HG02763 (cell line): ENCODE measurements around the gene NFILZ.
"Not testable (repeated sequence)": the region's sequence is repeated elsewhere in the genome, so short reads cannot be mapped to it uniquely, and the experiment has no call there.

Experiments
- ATAC-seq: cut with Tn5 transposase; IDR thresholded peaks from one replicate; pipeline ENCODE4 v1.9.1; 2021; ENCODE audit warnings: mild to moderate bottlenecking, moderate library complexity; ENCODE audit not compliant: unreplicated experiment

NFILZ gene

DNA sequence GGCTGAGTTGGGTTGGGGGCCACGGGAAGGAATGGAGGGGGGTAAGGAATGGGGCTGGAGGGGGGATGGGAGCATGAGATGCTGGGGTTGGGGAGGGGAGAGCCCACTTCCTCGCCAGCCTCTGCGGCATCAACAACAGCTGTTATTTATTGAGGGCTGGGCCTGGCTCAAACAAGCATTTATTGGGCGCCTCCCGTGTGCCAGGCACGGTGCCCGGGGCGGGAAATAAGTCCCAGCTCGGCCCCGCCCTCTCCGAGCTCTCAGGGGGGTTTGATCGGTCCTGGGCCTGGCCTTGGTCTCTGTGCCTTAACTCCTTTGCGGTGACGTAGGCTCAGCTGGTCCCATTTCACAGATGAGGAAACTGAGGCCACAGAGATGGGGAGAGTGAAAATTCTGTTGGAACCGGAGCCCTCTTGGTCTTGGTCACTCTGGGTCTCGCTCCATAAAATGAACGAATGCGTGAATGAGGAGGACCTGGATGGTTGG, 19.0 kb upstream of the NFILZ start:
- no peak for ATAC-seq

DNA sequence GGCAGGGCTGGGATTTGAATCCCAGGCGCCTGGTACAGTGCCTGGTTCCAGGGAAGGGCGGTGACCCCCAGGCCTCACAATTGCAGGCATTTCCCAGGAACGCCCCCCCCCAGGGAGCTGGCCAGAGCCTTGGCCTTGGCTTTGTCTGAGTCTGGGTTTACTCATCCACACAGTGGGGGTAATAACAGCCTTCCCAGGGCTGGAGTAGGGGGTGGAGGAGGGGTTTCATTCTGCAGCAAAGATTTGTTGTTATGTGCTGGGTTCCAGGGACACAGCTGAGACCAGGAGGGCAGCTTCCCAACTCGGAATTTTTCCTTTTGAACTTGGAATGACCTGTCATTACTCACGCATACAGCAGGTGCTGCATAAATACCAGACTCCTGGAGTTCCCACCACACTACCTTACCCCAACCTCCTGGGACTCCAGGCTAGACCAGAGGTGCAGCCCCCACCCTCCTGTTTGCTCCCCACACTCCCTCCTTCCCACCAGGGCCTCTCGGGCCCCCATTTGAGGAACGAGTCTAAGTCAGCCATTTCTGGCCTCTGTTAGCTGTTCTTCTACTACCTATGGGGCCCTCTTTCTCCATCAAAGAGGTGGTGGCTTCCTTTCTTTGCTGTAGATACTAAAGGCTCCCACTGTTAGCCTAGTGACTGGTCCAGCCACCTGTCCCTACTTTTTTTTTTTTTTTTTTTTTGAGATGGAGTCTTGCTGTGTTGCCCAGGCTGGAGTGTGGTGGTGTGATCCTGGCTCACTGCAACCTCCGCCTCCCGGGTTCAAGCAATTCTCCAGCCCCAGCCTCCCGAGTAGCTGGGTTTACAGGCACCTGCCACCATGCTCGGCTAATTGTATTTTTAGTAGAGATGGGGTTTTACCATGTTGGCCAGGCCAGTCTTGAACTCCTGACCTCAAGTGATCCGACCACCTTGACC, 18.3 kb upstream of the NFILZ start:
- no peak for ATAC-seq

DNA sequence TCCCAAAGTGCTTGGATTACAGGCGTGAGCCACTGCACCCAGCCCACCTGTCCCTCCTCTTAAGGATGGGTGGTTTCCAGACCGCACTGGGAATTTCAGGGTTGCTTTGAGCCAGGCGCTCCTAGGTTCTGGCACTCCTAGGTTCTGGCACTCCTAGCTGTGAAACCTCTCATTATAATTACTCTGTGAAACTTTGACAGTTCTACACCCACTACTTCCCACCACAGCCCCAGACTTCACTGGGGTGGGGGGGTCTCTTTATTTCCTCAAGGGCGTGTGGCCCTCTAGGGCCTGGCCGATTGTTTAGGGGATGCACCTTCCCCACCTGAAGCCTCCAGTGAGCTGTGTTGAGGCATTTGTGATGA, 17.6 kb upstream of the NFILZ start:
- ATAC-seq, result no peak

DNA sequence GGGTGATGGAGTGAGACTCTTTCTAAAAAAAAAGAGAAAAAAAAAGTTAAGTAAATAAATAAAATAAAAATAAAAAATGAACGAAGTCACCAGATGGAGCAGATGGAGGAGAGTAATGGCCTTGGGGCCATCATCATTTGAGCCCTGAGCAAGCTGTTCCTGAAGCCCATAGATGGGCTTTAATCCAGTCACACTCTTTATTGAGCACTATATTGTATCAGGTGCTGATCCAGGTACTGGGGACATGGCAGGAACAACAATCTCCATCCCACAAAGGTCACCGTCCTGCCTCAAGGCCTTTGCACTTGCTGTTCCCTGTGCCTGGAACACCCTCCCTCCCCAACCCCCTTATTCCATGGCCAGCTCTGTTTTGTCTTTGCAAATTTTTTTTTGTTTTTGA, 16.0 kb upstream of the NFILZ start:
- no peak for ATAC-seq

DNA sequence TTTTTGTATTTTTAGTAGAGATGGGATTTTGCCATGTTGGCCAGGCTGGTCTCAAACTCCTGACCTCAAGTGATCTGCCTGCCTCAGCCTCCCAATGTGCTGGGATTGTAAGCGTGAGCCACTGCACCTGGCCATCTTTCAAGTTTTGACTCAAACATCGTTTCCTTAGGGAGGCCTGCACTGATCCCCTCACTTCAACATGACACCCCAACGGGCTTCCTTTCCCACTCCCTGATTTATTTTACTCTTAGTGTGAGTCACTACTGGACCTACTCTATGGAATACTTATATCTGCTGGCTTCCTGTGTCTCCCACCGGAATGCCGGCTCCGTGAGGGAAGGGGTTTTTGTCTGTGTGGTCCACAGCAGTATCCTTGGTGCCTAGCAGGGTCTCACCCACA, 15.4 kb upstream of the NFILZ start:
- no peak for ATAC-seq

DNA sequence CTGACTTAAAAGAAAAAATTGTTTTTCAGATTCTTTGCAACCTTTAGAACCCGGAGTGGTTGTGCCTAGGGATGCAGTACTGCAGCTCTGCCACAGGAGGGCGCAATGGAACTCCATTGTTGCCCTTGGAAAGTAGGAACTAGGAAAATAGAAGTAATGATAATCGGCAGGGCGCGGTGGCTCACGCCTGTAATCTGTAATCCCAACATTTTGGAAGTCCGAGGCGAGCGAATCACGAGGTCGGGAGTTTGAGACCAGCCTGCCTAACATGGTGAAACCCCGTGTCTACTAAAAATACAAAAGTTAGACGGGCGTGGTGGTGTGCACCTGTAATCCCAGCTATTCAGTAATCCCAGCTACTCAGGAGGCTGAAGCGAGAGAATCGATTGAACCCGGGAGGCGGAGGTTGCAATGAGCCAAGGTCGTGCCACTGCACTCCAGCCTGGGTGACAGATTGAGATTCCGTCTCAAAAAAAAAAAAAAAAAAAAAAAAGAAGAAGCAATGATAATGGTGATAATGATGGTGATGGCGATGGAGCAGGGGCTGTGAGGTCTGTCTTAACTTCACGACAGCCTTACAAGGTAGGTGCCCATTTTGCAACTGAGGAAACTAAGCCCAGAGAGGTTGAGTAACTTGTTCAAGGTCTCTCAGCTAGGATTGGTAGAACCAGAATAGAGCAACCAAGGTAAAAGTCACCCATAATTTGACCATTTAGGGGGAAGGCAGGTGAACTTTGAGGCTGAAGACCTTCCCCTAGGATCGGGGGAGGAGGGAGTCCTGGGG, 14.4 kb upstream of the NFILZ start:
- no peak for ATAC-seq

DNA sequence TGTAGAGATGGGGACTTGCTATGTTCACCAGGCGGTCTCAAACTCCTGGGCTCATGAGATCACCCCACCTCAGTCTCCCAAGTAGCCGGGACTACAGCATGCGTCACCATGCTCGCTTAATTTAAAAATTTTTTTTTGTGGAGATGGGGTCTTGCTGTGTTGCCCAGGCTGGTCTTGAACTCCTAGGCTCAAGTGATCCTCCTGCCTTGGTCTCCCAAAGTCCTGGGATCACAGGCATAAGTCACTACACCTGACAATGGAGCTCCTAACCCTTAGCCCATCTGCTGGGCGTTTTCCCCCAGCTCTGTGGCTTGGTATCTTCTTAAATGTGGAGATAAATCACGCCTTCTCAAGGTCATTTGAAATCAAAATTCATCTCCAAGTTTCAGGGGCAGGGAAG, 13.6 kb upstream of the NFILZ start:
- ATAC-seq, result no peak

DNA sequence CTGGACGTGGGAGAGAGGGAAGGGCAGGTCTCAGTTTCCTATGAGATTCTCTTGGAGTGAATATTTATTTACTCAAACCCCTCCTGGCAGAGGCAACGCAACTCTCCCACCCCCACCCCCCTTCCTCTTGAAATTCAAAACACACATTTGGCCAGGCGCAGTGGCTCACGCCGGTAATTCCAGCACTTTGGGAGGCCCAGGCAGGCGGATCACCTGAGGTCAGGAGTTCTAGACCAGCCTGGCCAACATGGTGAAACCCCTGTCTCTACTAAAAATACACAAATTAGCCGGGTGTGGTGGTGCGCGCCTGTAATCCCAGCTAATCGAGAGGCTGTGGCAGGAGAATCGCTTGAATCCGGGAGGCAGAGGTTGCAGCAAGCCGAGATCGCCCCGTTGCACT, 13.1 kb upstream of the NFILZ start:
- ATAC-seq, result not testable (repeated sequence)

DNA sequence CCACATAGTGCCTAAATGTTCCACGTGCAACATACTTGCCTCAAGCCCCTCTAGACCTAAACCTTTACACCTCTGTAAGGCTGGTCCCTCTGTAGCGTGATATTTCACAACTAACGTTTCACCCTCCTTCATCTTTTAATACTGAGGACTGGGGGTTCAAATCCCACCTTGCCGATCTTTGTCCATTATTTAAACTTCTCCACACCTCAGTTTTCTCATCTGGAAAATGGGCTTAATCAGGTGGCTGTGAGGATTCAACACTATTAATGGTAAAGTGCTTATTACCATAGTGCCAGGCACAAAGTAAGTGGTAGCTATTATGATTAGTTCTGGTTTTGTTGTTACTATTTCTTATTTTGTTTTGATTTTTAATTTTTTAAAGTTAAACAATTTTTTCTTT, 12.4 kb upstream of the NFILZ start:
- ATAC-seq, result no peak

DNA sequence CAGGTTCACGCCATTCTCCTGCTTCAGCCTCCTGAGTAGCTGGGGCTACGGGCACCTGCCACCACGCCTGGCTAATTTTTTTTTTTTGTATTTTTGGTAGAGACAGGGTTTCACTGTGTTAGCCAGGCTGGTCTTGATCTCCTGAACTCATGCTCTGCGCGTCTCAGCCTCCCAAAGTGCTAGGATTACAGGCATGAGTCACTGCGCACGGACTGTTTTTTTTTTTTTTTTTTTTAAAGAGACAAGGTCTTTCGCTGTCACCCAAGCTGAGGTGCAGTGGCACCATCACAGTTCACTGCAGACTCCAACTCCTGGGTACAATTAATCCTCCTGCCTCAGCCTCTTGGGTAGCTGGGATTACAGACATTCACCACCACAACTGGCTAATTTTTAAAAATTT, 11.7 kb upstream of the NFILZ start:
- no peak for ATAC-seq

DNA sequence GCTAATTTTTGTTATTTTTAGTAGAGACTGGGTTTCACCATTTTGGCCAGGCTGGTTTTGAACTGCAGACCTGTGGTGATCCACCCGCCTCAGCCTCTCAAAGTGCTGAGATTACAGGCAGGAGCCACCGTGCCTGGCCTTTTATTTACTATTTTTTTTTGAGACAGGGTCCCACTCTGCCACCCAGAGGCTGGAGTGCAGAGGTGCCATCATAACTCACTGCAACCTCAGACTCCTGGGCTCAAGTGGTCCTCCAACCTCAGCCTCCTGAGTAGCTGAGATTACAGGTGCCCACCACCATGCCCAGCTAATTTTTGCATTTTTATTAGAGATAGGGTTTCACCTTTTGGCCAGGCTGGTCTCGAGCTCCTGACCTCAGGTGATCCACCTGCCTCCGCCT, 7.5 kb upstream of the NFILZ start:
- ATAC-seq, result not testable (repeated sequence)

DNA sequence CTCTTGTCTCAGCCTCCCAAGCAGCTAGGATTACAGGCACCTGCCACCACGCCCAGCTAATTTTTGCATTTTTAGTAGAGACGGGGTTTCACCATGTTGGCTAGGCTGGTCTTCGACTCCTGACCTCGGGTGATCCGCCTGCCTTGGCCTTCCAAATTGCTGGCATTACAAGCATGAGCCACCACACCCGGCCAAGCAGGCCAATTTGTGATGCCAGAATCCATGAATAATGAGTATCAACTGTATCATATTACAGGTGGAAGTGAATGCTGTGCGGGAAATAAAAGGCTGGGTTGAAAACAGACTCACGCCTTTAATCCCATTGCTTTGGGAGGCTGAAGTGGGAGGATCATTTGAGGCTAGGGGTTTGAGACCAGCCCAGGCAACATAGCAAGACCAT, 3.6 kb upstream of the NFILZ start:
- ATAC-seq, result no peak

DNA sequence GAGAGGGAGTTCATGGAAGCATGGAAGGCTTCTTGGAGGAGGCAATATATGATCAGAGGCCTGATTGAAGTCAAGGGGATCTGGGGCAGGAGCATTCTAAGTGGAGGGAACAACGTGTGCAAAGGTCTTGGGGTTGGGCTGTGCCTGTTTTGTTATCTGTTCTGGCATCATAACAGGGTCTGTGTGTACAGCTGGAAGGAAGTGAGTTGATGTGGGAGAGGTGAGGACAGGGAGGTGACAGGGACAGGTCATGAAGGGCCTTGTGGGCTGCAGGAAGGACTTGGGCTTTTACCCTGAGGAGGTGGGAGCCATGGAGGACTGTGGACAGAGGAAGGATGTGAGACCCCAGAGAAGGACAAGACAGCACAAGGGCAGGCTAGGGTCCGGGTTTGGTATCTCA, 1.2 kb upstream of the NFILZ start:
- no peak for ATAC-seq

DNA sequence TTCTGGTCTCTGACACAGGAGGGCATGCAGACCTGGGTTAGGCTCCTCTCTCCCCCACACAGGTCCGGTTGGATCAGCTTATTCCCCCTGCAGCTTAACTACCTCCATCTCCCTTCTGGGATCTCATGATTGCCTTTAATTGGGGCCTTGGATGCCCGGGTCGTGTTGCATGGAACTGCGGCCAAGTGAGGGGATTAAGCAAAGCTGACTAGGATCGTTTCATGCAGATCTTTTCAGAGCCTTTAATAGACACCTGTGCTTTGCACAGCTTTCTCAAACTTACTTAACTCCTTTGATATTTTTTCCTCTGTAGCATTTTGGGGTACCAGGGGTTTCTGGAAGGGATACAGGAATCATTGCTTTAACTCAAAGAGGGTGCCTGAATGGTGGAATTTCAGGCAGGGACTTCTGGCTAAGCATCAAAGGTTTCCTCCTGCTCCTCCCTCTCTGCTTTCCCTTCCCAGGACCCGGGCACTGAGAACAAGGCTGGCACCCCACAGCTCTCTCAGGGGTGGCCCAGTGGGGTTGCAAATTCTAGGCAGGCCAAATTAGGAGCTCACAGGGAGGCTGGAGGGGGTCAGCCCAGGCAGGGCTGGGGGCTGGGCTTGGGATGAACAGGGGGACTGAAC, 477 bp downstream of the NFILZ start:
- no peak for ATAC-seq

DNA sequence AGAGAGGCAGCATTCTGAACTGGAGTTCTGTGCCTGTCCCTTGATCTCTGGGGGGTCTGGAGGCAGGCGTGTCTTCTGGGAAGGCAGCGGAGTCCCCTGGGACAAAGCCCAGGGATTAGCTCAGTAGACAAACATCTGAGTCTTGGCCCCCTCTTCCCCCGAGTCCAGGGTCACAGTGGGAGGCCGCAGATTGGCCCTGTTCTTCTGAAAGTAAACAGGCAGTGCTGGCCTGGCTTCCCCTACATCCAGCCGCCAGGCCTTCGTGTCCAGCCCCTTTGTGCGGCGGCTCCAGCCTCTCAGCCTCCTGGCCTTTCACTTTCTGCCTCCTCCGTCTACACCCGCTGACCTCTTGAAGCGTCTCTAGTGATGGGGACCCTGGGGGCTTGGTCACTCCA, 989 bp downstream of the NFILZ start:
- ATAC-seq, result no peak

DNA sequence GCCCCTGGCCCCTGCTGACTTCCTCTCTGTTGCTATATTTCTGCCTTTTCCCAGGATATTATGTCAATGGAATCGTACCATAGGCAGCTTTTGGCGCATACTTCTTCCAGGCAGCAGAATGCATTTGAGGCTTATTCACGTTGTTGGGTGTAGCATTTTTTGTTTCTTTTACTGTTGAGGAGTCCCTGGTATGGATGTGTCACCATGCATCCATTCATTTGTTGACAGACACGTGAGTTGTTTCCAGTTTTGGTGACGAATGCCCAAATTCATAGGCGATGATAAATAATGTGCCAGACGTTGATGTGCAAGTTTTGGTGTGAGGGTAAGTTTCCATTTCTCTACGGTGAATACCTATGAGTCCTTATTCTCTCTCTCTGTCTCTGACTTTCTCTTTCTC, 5.0 kb downstream of the NFILZ start:
- no peak for ATAC-seq

DNA sequence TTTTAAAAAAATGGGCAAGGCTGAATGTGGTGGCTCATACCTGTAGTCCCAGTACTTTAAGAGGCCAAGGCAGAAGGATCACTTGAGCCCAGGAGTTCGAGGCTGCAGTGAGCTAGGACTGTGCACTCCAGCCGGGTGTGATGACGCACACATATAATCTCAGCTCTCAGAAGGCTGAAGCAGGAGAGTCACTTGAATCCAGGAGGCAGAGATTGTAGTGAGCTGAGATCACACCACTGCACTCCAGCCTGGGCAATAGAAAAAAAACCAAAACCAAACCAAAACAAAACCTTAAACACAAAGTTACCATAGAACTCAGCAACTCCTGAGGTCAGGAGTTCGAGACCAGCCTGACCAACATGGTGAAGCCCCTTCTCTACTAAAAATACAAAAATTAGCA, 6.6 kb downstream of the NFILZ start:
- not testable (repeated sequence) for ATAC-seq

DNA sequence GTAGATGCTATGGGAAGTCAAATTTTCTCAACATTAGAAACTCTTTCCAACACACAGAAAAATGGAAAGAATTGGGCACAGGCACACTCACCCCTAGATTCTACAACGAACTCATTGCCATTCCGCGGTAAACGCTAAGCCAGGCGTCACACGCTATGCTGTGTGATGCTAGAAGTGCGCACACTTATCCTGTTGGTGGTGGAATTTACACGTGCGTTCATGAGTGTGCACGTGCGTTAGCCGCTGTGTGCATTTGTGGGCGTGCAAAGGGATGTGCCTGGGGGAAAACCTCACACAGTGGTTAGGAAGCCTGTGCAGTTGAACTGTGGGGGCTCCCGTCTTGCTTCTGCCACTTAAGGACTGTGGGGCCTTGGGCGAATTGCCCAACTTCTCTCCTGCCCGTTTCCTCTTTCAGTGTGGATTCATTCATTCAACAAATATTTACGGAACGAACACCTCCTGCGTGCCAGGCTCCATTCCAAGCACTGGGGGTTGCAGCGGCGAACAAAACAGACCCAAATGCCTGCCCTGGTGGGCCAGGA, 7.7 kb downstream of the NFILZ start:
- ATAC-seq, result no peak

DNA sequence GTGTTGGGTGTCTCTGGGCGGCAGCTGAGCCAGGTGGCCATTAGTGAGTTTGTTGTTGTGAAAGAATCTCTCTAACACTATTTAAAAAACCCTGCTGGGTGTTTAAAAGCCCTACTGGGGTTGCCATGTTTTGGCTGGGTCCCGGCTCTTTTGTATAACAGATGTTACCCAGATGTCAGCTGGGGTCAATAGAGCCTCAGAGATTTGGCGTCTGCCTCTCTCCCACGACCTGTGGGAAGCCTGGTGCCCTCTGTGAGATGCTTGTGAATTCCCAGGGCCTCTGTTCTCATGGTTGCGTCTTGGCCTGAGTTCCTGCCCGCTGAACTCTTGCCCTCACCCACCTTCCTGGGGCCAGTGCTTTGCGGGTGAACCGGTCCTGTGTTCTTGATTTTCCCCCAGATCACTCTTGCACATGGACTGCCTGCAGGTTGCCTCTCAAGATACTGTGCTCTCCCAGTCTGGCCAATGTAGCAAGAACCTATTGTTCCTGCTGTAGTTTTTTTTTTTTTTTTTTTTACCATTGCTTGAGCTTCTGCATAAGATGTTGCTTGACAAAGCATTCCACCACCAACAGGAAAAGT, 9.5 kb downstream of the NFILZ start:
- ATAC-seq, result no peak

DNA sequence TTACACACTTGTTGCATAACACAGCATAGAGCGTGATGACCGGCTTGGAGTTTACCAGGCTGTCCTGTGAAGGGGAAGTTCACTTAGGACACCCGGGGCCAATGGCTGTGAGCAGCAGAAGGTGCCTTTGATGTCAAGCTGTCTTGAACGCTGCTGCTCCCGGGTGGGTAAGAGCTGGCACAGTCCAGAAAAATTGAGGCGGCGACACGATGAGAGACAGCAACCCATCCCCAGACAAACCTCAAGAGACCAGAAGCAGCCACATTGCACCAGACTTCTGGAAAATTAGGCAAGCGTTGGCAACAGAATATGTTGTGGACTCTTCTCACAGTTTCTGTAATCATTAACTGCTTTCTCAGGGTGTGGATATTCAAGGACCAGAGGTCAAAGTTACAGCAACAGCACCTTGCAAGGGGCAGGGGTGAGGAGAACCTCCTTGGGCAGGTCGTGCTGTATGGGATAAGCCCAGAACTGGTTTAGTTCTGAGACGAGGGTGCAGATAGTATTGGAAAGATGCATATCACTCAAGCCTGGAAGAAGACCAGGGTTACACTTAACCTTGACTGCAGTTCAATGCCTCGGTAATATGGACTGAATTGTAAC, 10.1 kb downstream of the NFILZ start:
- ATAC-seq, result no peak
